ENCODE data around the gene COG8. TPM values are rescaled to one million over a fixed set of nuclear protein-coding genes. Genes with fewer than 3 reads are reported as not detected.
"Not testable (repeated sequence)": the region's sequence is repeated elsewhere in the genome, so short reads cannot be mapped to it uniquely, and the experiment has no call there.

The COG8 gene
- total and polyA plus RNA-seq, 2 experiments from 2014 or later, result 28.9 to 52.4 TPM

GRCh38 chr16:69363281-69363717 is 23.9 kb upstream of the COG8 start:
- no peak for TF ChIP-seq EZH2phosphoT487 (IDR thresholded peaks at IDR 0.05; ENCODE audit: insufficient read depth, low read depth)
- no peak for TF ChIP-seq EZH2 (IDR thresholded peaks at IDR 0.05; ENCODE audit: insufficient read depth, poor library complexity, severe bottlenecking)
- Histone ChIP-seq H3K9me2 (ENCODE audit: insufficient read depth) (no peaks in the 10 kb centered on the region), H3K36me3 (ENCODE audit: low read depth) (peaks cover 25% of the 10 kb centered on the region; the same call in 1 of the 2 replicates), H3K4me2 (ENCODE audit: unreplicated experiment) (no peak overlapping the region), H3K9ac (no peak overlapping the region), H3K27ac (no peak overlapping the region), H4K20me1 (ENCODE audit: insufficient read depth) (no peaks in the 10 kb centered on the region), H3K9me3 (ENCODE audit: low read depth) (no peaks in the 10 kb centered on the region), H3K4me3 (no peak overlapping the region), H2AFZ (no peak overlapping the region), H3K4me1 (ENCODE audit: insufficient read depth) (no peaks in the 10 kb centered on the region), H3K27me3 (replicated peaks; ENCODE audit: insufficient read depth) (no peaks in the 10 kb centered on the region), H3K79me2 (ENCODE audit: insufficient read depth) (peaks cover 13% of the 10 kb centered on the region; the same call in 1 of the 2 replicates), H3F3A (ENCODE audit: insufficient read depth) (0 out of 2 replicates have a peak, but pooled peaks cover 5% of the 10 kb centered on the region)
- no peak for DNase-seq
- in situ Hi-C loops (cut with MboI), result no loop called here
- 84 to 85% methylated on average over 5 of the region's 5 CpGs for WGBS, 2 experiments (ENCODE audit: low coverage in 1 of 2, low lambda C conversion rate in 2 of 2, missing lambda C conversion rate in 2 of 2)

- in situ Hi-C loops (cut with MboI), result not testable (repeated sequence)
- WGBS, 2 experiments (ENCODE audit: low coverage in 1 of 2, low lambda C conversion rate in 2 of 2, missing lambda C conversion rate in 2 of 2), result 94 to 96% methylated on average over 9 of the region's 9 CpGs
Measured at GRCh38 chr16:69360070-69360469, 20.7 kb upstream of the COG8 start.

GRCh38 chr16:69351309-69352027 is 12.1 kb upstream of the COG8 start, which contains the start of gene TMED6:
TMED6 (minus strand) TSS chr16:69351786; CDS start chr16:69351753, 33 bp downstream.
- no peak within 1 kb of the TSS for H3K4me3 ChIP-seq
- in situ Hi-C loops (cut with MboI), result no loop called here
- no peak within 1 kb of the TSS for H3K27ac ChIP-seq
- DNase-seq, result no peak
- H3K4me1 ChIP-seq (ENCODE audit: insufficient read depth), result no peaks in the 10 kb centered on the region
- 86 to 90% methylated on average over 12 of the region's 12 CpGs for WGBS, 2 experiments (ENCODE audit: low coverage in 1 of 2, low lambda C conversion rate in 2 of 2, missing lambda C conversion rate in 2 of 2)
- TF ChIP-seq EZH2 (IDR thresholded peaks at IDR 0.05; ENCODE audit: insufficient read depth, poor library complexity, severe bottlenecking) (no peak), EZH2phosphoT487 (IDR thresholded peaks at IDR 0.05; ENCODE audit: insufficient read depth, low read depth) (no peak)
- 0 out of 2 replicates have a peak, but pooled peaks cover 7% of the 10 kb centered on the region for H3F3A ChIP-seq (ENCODE audit: insufficient read depth)
- no peak within 1 kb of the TSS for H3K4me2 ChIP-seq (ENCODE audit: unreplicated experiment)
- H3K9me2 ChIP-seq (ENCODE audit: insufficient read depth), result no peaks in the 10 kb centered on the region
- no peaks in the 10 kb centered on the region for H3K9me3 ChIP-seq (ENCODE audit: low read depth)
- no peaks in the 10 kb centered on the region for H3K79me2 ChIP-seq (ENCODE audit: insufficient read depth)
- no peak within 1 kb of the TSS for H3K9ac ChIP-seq
- H3K36me3 ChIP-seq (ENCODE audit: low read depth), result no peaks in the 10 kb centered on the region
- no peaks in the 10 kb centered on the region for H4K20me1 ChIP-seq (ENCODE audit: insufficient read depth)
- H2AFZ ChIP-seq, result no peak within 1 kb of the TSS
- no peaks in the 10 kb centered on the region for H3K27me3 ChIP-seq (replicated peaks; ENCODE audit: insufficient read depth)

More at GRCh38 chr16:69360070-69360469, 20.7 kb upstream of the COG8 start:
- not testable (repeated sequence) for H3K4me3 ChIP-seq; H2AFZ ChIP-seq; H3K27me3 ChIP-seq (replicated peaks; ENCODE audit: insufficient read depth); H3K9me3 ChIP-seq (ENCODE audit: low read depth); H3K4me1 ChIP-seq (ENCODE audit: insufficient read depth); H3K9ac ChIP-seq; H3K9me2 ChIP-seq (ENCODE audit: insufficient read depth); H3K4me2 ChIP-seq (ENCODE audit: unreplicated experiment); DNase-seq; H4K20me1 ChIP-seq (ENCODE audit: insufficient read depth); H3K79me2 ChIP-seq (ENCODE audit: insufficient read depth); H3K27ac ChIP-seq; H3F3A ChIP-seq (ENCODE audit: insufficient read depth)
- peaks cover 14% of the 10 kb centered on the region; the same call in 1 of the 2 replicates for H3K36me3 ChIP-seq (ENCODE audit: low read depth)

DNA sequence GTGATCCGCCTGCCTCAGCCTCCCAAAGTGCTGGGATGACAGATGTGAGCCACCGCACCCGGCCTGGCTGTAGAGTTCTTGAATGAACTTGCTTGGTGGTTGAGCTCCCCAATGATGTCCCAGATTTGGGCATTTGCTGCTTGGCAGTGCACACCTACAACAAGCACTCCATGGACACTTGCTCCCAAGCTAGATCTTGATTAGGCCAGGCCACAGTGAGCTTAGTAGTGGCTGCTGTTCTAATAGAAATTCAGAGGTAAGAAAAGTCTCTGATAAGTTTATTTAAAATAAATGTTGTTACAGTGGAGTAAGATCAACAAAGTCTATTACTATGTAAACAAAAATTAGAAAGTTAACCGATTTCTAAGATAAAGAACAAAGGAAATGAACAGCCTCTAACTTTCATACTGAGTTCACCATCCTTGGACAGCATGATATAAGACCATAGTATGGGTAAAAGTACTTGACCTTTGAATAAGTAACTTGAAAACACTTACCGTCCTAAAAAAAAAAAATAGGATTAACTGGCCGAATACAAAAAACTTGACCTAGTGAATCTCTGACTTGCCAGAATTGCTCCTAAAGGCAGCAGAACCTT is 11.3 kb upstream of the COG8 start:
- no peak overlapping the region for H3K4me2 ChIP-seq (ENCODE audit: unreplicated experiment)
- no peaks in the 10 kb centered on the region for H3K9me2 ChIP-seq (ENCODE audit: insufficient read depth)
- no peak overlapping the region for H3K4me3 ChIP-seq
- no peaks in the 10 kb centered on the region for H3K4me1 ChIP-seq (ENCODE audit: insufficient read depth)
- 0 out of 2 replicates have a peak, but pooled peaks cover 15% of the 10 kb centered on the region for H3F3A ChIP-seq (ENCODE audit: insufficient read depth)
- no peaks in the 10 kb centered on the region for H4K20me1 ChIP-seq (ENCODE audit: insufficient read depth)
- in situ Hi-C loops (cut with MboI), result no loop called here
- no peaks in the 10 kb centered on the region for H3K9me3 ChIP-seq (ENCODE audit: low read depth)
- no peak overlapping the region for H3K9ac ChIP-seq
- no peaks in the 10 kb centered on the region for H3K79me2 ChIP-seq (ENCODE audit: insufficient read depth)
- H3K27ac ChIP-seq, result no peak overlapping the region
- H3K27me3 ChIP-seq (replicated peaks; ENCODE audit: insufficient read depth), result no peaks in the 10 kb centered on the region
- DNase-seq, result no peak
- no peaks in the 10 kb centered on the region for H3K36me3 ChIP-seq (ENCODE audit: low read depth)
- TF ChIP-seq EZH2 (IDR thresholded peaks at IDR 0.05; ENCODE audit: insufficient read depth, poor library complexity, severe bottlenecking) (no peak), EZH2phosphoT487 (IDR thresholded peaks at IDR 0.05; ENCODE audit: insufficient read depth, low read depth) (no peak)
- 93 to 97% methylated on average over 6 of the region's 6 CpGs for WGBS, 2 experiments (ENCODE audit: low coverage in 1 of 2, low lambda C conversion rate in 2 of 2, missing lambda C conversion rate in 2 of 2)
- H2AFZ ChIP-seq, result no peak overlapping the region

Measured in GM23248 (cell line).